ENCODE data around the gene TICRR.

TICRR gene

DNA sequence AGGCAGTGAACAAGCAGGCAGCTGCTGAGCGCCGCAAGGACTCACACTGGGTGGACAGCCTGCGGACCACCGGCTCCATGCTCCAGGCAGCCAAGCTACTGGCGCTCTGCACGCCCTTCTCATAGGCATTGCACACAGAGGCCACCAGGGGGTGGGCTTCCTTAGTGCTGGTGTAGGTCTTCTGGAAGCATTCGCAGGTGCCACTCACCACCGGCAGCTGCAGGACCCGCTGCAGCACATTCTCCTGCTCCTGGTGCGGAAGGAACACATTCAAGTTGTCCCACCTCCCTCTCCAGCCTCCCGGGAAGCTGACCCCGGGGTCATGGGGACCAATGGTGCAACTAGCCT lies 97.9 kb downstream of the TICRR start:
- DNase-seq (ENCODE audit: low read depth in 3 of 3), result no peak

DNA sequence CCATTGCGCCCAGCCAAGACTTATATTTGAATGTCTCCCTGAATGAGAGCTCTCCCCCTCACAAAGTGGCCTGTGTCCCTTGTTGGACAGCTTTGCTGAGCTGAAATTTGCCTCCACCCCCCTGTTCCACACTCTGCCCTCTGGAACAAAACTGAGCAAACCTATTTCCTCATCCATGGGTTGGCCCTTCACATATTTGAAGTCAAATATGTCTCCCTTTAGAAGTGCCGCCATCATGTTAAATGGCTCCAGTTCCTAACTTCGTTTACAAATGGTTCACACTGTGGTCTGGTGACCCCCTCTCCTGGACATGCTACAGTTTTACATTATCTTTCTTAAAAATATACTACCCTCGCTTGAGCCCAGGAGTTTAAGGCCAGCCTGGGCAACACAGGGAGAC lies 99.3 kb downstream of the TICRR start:
- no peak for DNase-seq (ENCODE audit: low read depth in 3 of 3)

DNA sequence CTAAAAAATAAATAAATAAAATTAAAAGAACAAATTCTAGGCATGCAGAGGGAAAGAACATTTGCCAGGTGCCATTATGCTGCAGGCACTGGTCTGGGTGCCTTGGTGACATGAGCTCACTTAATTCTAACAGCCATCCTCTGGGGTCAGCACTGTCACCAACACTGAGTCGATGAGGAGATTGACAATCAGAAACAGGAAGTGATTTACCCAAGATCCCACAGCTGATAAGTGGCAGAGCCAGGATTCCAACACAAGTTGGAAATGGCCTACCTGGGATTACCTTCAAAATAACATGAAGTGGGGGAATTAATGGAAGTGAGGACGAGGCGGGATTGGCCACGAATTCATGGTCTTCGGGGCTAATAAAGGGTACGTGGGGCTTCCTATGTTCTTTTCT lies 100.3 kb downstream of the TICRR start:
- DNase-seq (ENCODE audit: low read depth in 3 of 3), result no peak

GRCh38 chr15:89677381-89677780 lies 102.1 kb downstream of the TICRR start:
- no peak for DNase-seq (ENCODE audit: low read depth in 3 of 3)

All from stimulated activated CD4-positive, alpha-beta T cell treated with anti-CD3 and anti-CD28 coated beads, TNF-alpha, amount 100 ng/mL, for 48 hours (primary cell).